Brain pericyte (primary cell): ENCODE results near the gene RAB11FIP5.
"Not testable (repeated sequence)": the region's sequence is repeated elsewhere in the genome, so short reads cannot be mapped to it uniquely, and the experiment has no call there.

ENCODE experiments used
- DNase-seq: peaks from one replicate; pipeline ENCODE4 v3.0.0-alpha.2; 2012; ENCODE audit warnings: low read depth, low spot score

Gene RAB11FIP5

DNA sequence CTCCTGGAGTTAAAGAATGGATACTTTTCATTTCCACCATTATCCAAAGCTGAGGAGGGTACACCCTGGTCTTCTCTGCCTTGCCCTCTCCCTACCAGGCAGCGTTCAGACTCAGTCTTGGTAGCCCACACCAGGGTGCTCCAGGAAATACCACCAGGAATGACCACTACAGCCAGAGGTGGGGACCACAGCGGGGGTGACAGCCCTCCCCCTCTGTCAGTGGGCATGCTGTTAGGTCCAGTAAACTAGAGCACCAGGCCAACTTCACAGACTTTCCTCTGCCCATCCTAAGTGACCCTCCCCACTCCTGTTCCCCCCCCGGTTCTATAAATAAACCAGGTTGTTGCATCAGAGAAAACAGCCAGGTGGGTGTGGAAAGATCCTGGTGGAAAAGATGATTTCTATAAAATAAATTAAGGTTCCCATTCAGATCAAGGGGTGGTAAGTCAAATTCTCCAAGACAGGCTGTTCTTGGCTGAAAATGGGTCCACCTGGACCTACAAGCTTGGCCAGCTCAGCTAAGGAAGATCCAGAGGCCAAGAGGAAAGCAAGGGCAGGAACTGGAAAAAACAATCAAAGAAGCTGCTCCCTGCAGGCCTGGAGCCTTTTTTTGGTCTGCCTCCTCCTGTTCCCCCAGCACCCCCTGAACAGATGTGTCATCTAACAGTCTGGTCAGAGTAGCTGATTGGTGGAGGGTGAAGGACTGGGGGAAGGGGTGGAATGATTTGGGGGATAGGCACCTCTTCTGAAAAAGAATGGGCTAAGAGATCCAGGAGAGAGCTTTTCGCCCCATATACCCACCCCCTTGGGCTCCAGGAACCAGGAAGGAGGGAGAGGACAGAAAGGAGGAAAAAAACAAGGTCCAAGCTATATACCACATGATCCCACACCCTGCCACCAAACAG, 2.3 kb downstream of the RAB11FIP5 start:
- DNase-seq, result no peak

DNA sequence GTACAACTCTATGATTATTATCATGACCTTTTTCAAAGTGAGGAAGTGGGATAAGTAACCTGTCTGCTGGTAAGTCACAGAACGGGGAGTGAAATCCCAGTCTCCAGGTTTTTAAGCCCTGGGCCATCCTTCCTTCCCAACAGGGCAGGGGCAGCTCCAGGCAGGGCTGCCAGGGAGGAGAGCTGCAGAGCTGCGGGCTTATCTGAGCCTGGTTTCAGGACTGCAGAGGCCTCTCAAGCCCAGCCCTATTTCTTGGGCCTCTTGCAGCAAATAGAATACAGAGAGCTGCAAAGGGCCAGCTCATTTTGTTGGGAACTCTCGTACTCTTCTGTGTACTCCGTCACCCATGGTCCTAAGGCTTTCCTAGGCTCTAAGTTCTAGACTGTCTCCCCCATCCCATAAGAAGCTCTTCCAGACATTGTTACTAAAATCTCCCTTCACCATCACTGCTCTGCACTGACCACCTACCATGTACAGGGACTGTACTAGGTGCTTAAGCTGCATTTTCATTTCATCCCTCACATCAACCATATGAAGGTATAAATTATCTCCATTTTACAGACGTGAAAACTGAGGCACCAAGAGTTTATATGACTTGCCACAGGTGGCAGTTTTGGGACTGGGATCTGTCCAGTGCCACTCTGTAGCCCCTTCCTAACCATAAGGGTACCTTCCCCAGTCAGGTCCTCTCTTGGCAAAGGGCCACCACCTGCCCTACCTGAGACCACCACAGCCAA, 3.1 kb downstream of the RAB11FIP5 start:
- DNase-seq, result no peak

DNA sequence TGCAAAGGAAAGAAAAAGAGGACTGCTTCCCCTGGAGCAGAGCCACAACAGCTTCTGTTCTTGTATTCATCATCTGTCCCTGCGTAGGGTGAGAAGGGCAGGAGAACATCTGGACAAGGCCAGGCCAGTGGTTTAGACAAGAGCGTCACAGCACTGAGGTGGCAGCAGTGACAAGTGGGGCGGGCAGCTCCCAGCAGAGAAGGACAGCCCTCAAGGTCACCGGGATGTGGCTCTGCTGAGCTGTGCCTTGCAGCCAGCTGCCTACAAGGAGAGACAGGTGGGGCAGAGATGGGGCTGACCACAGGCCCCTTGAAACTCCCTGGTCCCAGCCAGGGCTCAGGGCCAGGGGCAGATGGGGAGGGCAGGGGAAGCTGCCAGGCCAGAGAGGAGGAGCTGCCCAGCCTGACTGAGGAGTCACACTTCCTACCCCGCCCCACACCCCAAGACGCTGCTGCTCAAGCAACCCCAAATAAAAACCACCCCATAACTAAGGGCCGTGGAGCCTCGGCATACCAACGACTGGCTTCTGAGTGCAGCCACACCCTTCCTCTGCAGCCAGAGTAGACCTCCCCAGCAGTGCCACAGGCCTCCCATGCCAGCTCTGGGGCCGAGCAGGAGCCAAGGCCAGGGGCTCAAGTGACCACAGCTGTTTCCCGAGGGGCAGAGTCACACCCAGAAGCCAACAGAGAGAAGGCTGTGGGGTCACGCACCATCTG, 5.4 kb downstream of the RAB11FIP5 start:
- no peak for DNase-seq

DNA sequence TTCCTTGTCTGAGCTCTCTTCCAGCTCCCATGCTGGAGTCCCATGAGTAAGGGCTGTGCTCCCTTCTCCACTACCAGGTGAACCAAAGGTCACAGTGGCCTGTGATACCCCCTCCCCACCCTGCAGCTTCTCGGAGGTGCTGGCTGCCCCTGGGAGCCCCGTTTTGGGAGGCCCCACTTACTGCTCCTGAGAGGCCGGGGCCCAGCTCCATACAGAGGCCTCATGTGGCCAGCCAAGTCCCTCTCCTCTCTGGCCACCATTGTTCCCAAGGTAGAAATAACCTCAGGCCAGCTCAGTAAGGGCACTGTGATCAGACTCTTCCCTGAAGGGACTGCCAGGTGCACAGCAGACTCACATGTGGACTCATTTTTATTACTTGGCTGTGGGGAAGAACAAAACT, 6.0 kb downstream of the RAB11FIP5 start:
- no peak for DNase-seq

DNA sequence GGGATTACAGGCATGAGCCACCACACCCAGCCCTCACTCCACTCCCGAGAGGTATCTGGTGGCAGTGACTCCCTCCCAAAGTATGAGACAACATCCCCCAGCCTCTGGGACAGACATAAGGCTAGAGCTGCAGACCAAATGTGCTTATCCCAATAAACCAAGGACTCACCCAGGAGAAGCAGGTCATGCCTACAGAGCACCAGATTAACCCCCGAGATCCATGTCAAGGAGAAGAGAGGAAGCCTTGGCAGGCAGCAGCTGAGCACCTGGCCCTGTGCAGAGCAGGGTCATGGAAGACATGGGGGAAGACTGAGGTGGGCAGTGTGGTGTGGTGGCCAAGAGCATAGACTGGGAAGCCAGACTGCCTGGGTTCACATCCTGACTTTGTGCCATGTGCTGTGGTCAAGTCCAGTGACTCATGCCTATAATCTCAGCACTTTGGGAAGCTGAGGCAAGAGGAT, 7.2 kb downstream of the RAB11FIP5 start:
- no peak for DNase-seq

DNA sequence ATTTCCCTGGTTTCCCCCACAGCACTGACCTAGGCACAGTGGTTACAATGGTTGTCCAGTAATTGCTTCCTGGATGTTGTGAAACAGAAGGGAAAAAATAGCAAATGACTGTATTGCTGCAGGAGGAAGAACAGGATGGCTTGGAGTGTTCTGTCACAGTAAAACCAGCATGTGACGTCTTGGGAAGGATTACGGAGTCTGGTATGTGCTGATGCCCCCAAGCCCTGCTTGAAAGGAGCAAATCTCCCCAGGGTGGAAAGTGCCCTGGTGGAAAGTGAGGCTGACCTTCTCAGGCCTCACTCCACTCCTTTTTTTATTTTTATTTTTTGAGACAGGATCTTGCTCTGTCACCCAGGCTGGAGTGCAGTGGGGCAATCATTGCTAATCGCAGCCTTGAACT, 7.8 kb downstream of the RAB11FIP5 start:
- DNase-seq, result no peak

DNA sequence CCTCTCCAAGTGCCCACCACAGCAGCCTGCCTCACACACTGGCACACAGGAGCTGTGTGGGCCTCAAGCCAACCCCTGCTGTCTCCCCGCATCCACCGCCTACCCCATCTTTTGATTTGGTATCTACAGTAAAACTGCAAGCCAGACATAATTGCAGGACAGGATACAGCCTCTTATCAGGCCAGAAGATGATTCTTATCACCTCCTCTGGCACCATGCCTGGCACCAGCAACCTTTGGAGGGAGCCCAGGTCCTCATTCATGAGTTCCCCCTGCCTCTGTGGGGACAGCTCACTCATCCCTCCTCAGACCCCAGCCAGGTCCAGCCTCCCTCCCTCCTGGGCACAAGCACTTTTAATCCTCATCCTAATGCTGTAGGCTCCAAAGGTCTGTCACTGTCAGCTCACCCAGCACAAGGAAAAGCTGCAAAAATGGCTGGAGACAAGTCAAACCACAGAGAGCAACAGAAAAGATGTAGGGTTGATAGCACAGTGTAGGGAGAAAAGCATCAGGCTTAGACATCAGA, 9.7 kb downstream of the RAB11FIP5 start:
- no peak for DNase-seq

DNA sequence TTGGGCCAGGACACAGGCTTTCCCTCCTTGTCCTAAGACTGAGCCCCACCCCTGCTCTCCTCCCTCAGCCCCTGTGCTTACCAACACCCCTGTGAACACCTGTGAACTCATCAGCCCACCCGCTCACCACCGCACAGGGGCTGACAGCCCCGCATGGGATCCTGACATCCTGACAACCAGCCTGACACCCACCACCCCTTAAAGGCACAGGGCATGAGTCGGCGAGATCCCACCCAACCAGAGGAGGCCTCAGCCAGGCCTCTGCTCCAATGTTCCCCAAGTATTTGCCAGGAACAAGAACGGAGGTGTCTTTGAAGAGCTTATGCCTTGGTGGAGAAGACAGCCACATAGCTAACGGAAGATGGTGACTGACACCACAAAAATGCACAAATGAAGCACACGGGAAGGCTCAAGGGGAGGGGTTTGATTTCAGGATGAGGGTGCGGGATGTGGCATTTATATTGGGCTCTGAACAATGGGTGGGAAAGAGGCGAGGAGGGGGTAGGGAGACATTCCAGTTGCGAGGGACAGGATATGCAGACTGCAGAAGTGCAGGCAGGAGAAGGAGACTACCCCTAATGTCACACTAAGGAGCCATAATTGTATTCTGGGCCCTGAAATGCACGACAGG, 11.0 kb downstream of the RAB11FIP5 start:
- no peak for DNase-seq

DNA sequence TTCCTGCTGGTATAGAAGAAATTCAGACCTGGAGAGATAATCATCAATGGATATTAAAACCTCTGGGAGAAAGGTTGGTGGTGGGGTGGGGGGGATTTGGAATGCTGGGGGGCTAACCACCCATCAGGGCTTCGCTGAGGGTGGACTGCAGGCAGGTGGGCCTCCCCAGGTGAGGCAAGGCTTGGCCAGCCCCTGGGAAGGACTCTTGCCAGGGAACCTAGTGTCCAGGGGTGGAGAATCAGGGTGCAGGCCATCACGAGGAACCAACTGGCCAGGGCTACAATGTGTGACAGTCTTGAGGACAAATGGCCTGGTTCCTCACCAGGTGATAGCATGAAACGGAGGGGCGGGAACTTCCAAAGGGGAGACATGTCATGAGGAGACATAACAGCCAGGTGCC, 11.8 kb downstream of the RAB11FIP5 start:
- no peak for DNase-seq

DNA sequence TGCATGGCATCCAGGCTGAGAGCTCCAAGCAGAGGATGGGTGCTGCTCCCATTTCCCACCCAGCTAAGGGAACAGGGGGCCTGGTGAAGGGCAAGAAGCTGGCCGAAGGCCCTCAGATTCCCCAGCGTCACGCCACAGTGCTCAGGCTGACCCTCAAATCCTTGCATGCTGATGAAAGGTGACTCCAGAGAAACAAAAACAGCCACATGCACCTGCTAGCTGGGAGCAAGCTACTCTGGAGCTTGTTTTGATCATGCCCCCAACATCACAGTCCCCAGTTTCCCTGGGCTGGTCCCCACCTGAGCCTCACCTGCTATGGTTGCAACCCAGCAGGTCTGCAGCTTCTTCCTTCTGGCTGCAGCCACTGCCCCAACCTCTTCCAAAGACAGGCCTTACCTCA, 13.3 kb downstream of the RAB11FIP5 start:
- DNase-seq, result no peak

DNA sequence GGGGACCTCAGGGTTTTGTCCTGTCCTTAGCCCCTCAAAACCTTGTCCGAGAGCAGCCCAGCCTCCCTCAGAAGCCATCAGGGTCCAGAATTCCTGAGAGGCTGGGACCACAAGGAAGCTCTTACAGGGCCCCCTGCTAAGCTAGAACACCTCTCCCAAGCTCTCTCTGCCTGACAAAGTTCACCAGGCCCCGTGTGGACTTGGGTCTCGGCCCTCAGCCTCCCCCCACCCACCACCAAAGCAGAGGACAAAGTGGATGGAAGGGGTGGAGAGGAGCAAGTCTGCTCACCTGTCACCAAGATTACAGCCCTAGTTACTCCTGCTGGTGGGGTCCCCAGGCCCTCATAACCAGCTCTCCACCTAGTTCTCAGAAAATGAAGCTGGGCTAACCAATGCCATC, 16.8 kb downstream of the RAB11FIP5 start:
- DNase-seq, result no peak

DNA sequence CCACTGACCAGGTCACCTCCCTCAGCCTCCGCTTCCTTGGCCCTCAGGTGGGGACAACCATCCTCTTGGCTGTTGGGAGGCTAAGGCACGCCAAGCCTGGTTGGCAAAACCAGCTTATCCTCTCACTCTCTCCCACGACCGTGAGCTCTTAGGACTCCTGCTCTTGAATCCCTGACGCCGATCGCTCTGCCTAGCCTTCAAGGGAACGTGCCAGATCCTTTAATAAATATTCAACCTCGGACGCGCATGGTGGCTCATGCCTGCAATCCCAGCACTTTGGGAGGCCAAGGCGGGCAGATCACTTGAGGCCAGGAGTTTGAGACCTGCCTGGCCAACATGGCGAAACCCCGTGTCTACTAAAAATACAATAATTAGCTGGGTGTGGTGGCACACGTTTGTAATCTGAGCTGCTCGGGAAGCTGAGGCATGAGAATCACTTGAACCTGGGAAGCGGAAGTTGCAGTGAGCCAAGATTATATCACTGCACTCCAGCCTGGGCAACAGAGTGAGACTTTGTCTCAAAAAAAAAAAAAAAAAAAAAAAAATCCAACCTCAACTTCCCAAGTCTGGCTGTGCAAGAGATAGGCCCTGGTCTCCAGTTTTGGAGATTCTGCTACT, 19.0 kb downstream of the RAB11FIP5 start:
- DNase-seq, result not testable (repeated sequence)

DNA sequence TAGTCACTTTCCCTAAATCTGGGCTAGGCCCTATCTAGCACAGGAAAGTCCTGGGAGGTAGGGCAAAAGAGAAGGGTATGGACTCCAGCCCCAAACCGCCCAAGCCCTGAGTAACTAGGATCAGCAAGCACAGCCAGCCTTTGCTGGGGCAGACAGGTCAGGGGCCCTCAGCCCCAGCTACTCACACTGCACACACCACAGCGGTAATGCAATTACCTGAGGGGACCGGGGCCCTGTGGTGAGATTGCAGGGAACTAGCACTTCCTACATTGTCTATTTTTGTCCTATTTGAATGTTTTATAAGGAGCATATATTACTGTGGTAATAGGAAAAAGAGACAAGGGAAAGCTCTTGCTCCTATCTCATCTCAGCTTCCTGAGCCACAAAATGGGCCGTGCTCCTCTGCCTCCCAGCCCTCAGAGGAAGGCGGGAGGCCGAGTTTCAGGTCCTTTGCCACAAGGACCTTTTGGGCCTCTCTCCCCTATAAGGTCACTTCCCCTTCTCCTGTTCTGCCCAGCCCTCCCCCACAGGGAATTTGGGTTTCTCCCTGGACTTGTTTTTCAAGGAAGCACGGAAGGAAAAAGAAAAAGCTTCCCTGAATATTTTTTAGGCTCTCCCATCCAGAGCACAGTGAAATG, 20.5 kb downstream of the RAB11FIP5 start:
- no peak for DNase-seq

DNA sequence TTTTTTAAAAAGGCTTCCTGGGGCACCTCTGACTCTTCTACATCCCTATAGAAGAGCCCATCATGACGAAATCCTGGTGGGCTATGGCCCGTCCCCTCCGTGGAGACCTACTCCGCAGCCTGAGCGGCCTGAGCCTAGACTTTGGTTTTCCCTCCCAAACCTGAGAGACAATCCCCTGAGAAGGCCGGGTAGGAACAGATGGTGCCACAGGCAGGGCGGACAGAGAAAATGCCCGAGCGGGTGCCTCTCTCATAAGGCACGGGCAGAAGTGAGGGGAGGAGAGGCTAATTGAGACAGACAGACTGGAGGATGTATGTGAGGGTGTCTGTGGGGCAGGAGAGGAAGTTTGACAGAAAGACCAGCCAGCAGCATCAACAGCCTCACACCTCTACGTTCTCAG, 21.1 kb downstream of the RAB11FIP5 start:
- no peak for DNase-seq

DNA sequence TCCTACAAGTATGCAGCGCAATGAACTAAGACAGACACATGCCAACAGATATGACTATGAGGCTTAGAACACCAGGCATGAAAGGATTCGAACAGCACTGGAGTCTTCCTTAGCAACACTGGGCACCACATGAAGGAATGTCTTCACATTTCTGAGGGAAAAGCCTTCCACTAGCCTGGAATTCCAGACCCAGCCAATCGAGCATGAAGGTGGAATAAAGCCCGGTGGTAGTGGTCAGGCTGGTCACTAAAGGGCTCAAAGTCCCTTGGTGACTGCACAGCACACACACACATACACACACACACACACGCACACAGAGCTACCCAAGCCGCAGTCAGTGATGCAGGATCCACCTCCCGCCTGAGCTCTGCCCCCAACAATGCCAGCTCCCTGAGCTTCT, 21.6 kb downstream of the RAB11FIP5 start:
- no peak for DNase-seq

DNA sequence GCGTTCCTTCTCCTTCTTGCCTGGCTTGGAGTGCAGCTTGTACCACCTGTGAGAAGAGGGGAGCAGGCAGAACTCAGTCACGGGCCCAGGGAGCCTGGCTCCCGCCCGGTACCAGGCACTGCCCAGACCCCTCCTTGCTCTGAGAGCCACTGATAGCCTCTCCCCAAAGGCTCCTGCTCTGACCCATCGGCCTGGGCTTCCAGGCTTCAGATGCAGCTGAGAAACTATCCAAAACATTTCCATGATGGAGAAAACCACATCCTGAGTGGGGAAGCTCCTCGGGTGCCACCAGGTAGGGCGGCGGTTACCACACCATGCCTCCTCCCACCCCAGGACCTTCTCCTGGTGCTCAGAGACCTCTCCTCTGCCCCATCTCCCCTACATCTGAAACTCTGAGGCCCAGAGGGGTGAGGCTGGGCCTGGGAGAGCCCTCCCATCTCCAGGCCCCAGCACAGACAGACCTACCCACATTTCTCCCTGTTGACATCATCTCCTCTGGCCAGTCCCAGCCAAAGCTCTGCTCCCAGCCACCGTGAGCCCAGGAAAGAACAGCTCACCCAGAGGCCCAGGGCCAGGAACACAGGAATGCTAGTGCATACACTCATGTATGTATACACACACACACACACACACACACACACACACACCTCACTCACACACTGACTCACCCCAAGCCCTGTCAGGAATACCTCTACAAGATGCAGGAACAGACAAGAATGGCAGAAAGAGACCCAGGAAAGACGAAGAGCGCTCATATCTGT, 23.3 kb downstream of the RAB11FIP5 start:
- no peak for DNase-seq

DNA sequence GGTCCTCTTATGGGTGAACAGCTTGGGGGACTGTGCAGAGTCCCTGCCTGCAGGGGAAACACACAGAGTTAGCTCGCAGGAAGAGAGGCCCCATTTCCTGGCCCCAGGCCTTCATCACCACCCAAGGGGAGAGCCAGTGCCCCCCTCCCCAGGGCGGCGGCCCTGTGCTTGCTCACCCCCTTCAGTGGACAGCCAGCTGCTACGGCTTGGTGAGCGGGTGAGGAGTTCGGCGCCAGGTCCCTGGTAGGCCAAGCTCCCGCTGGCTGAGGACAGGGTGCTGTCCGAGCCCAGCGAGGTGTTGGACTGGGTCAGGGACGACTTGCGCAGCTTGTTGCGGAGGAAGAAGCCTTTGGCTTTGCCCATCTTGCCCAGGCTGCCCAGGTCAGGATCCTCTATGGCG, 24.0 kb downstream of the RAB11FIP5 start:
- no peak for DNase-seq

DNA sequence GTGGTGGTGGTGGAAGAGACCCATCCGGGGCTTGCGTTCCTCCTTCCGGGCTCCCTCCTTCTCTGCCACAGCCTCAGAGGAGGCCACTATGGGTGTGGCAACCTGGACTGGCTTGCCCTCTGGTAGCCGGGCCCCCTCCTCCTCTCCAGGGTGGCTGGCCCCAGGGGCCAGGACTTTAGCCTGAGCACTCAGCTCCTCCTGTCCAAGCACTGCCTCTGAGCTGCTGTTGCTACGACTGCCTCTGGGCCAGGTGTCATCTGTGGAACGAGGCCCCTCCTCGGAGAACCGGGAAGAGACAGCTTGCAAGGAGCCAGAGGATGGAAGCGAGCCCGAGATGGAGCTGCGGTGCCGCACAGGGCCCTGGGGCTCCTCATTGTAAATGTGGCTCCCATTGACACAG, 24.5 kb downstream of the RAB11FIP5 start:
- DNase-seq, result no peak

DNA sequence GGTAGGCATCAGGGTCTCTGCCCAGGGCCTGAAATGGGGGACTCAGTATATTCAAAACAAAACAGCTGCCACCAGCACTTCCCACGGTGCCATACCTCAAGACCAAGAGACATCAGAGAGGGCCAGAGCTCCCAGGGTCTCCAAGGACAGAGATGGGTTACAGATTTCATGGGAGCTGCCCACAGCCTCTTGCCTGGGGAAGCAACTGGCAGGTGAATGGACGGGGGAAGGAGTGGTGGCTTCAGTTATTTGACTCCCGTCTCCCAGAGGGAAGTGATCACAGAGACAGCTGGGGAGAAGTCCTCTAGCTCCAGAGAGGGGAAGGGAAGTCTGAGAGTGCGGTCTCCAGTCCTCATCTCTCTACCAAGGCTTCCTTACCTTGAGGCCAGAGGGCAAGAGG, 25.4 kb downstream of the RAB11FIP5 start:
- no peak for DNase-seq

DNA sequence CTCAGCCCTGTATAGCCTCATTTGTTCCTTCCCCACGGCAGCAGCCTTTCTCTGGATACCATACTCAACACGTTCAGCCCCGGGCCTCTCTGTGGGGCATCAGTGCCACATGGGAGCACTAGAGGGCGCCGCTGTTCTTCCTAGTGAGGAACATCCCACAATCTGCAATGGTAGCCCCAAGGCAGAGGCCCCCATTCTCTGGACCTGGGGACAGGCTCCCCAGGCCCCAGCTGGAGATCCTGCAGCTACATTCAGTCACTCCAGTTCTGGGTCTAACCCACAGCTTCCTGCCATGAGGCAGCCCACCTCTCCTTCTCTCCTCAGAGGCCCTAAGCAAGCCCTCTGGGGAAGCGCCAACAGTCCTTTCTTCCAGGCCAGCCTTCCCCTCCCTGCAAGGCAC, 27.1 kb downstream of the RAB11FIP5 start:
- no peak for DNase-seq
